BJ (cell line): Measurements from ENCODE around the gene PTTG1IP. TPM values are rescaled to one million over a fixed set of nuclear protein-coding genes. Genes with fewer than 3 reads are reported as not detected.

Source experiments
- CTCF ChIA-PET: fragments of 350-600 bp; formaldehyde crosslinking; extraction: SDS; loops from one replicate; lab custom pipeline; 2021; ENCODE audit warnings: antibody characterized with exemption, inconsistent platforms; lab: Yijun Ruan, JAX
- POLR2A ChIA-PET: fragments of 300-600 bp; sonication (Branson Sonifier 250); formaldehyde crosslinking; extraction: SDS; loops from one replicate; lab custom pipeline; 2021; ENCODE audit warnings: antibody characterized with exemption; lab: Charles Lee
- DNase-seq: peaks from one replicate; pipeline ENCODE4 v3.0.0-alpha.2; 2011; ENCODE audit warnings: low read depth
- H3K27me3 ChIP-seq: 2 replicates; pipeline ENCODE4 v1.6.0; 2011; ENCODE audit warnings: low read length; ENCODE audit not compliant: control insufficient read depth, insufficient read depth
- H3K36me3 ChIP-seq: 2 replicates; pipeline ENCODE4 v1.5.1; 2011; ENCODE audit warnings: low read length; ENCODE audit not compliant: control insufficient read depth, insufficient read depth
- H3K4me3 ChIP-seq: 2 replicates; pipeline ENCODE4 v1.5.1; 2011; ENCODE audit warnings: low read depth, mild to moderate bottlenecking, control low read depth, low read length
- CTCF ChIP-seq: IDR thresholded peaks from 2 replicates; pipeline ENCODE4 v1.5.1; 2011; ENCODE audit warnings: low read depth, mild to moderate bottlenecking, control low read depth, inconsistent platforms, low read length, moderate library complexity; ENCODE audit not compliant: insufficient read depth
- polyA plus RNA-seq: library from polyadenylated mRNA; depleted of rRNA; stranded (reverse); fragments of >200 nt; gene quantifications from 2 replicates; pipeline ENCODE4 v1.2.3, GENCODE V29; 2011

PTTG1IP gene
- polyA plus RNA-seq, 1 experiment: 249 TPM

DNA sequence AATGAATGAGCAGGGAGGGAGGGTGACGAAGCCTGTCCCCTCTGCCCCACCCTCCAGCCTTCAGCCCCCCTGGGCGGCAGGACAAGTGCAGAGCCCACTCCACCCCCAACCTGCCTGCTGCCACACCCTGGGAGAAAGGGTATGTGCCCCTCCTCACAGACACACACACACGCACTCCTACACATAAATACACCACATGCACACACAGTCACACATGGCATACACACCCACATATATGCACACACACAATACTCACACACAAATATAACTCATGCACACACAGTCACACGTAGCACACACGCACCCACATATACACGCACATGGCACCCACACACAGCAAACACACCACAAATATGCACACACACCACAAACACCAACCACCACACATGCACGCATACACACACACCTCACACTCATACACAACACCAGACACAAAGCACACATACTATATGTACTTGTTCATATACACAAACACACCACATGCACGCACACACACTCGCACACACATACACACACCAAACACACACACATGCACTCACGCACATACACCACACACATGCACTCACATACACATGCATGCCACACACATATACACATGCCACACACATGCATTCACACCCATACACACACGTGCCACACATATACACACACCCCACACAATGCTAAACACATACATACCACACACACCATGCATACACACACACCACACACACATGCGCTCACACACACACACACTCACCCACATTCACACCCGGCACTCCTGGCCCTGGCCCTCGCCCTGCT is 30.8 kb upstream of the PTTG1IP start:
- no peaks in the 10 kb centered on the region for H3K36me3 ChIP-seq
- H3K27me3 ChIP-seq: peaks cover 37% of the 10 kb centered on the region
- POLR2A ChIA-PET: no interaction called here
- CTCF ChIA-PET: no interaction called here
- no peak overlapping the region for H3K4me3 ChIP-seq
- no peak for TF ChIP-seq CTCF
- no peak for DNase-seq

GRCh38 chr21:44903689-44904088 is 30.2 kb upstream of the PTTG1IP start:
- TF ChIP-seq CTCF: no peak
- Histone ChIP-seq H3K27me3 (peaks cover 34% of the 10 kb centered on the region), H3K4me3 (no peak overlapping the region), H3K36me3 (no peaks in the 10 kb centered on the region)
- ChIA-PET POLR2A (no interaction called here), CTCF (no interaction called here)
- no peak for DNase-seq

- H3K36me3 ChIP-seq: no peaks in the 10 kb centered on the region
- CTCF ChIA-PET: no interaction called here
- H3K27me3 ChIP-seq: peaks cover 33% of the 10 kb centered on the region
These were observed 29.7 kb upstream of the PTTG1IP start for GRCh38 chr21:44903050-44903685.

GRCh38 chr21:44902268-44903049 is 29.0 kb upstream of the PTTG1IP start:
- DNase-seq: no peak
- POLR2A ChIA-PET: no interaction called here
- CTCF ChIA-PET: no interaction called here
- Histone ChIP-seq H3K27me3 (peaks cover 32% of the 10 kb centered on the region), H3K36me3 (no peaks in the 10 kb centered on the region), H3K4me3 (no peak overlapping the region)
- no peak for TF ChIP-seq CTCF

More at GRCh38 chr21:44903050-44903685, 29.7 kb upstream of the PTTG1IP start:
- no peak overlapping the region for H3K4me3 ChIP-seq
- no peak for TF ChIP-seq CTCF
- POLR2A ChIA-PET: no interaction called here
- DNase-seq: no peak

DNA sequence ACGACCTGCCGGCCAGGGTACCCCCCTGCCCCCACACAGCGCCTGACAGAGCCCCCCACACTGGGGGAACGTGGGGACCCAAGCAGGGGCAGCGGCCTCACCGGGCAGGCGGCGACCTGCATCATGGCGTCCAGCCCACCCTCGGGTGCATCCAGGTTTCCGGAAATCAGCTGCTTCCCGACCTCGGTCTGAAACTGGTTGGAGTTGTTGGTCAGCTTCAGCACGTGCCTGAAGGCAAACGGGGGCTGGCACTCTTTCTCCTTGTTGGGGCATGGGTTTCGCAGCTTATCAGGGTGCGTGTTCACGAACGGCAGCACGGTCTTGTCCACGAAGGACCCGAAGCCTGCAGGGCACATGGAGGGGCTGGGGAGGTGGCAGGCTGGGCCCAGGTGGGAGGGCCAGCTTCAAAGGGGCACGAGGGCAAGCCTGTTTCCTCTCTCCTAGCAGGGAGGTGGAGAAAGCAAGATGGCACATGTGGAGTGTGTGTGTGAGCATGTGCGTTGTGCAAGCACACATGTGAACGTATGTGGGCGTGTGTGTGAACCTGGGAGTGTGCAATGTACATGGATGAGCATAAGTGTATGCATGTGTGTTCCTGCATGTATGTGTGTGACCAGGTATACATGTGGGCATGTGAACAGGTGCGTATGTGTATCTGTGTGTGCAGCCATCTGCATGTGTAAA is 28.0 kb upstream of the PTTG1IP start:
- no peak for TF ChIP-seq CTCF
- ChIA-PET CTCF (no interaction called here), POLR2A (no interaction called here)
- Histone ChIP-seq H3K36me3 (no peaks in the 10 kb centered on the region), H3K27me3 (peaks cover 26% of the 10 kb centered on the region), H3K4me3 (no peak overlapping the region)
- no peak for DNase-seq
